Activated naive CD8-positive, alpha-beta T cell treated with anti-CD3 and anti-CD28 coated beads, Interleukin-2, amount 50 U/mL, for 16 hours (primary cell): ENCODE data around the gene FAM120AOS.

Source experiments
- DNase-seq: peaks from one replicate; pipeline ENCODE4 v3.0.0-alpha.2; 2020; ENCODE audit warnings: low read depth, low spot score

FAM120AOS gene

DNA sequence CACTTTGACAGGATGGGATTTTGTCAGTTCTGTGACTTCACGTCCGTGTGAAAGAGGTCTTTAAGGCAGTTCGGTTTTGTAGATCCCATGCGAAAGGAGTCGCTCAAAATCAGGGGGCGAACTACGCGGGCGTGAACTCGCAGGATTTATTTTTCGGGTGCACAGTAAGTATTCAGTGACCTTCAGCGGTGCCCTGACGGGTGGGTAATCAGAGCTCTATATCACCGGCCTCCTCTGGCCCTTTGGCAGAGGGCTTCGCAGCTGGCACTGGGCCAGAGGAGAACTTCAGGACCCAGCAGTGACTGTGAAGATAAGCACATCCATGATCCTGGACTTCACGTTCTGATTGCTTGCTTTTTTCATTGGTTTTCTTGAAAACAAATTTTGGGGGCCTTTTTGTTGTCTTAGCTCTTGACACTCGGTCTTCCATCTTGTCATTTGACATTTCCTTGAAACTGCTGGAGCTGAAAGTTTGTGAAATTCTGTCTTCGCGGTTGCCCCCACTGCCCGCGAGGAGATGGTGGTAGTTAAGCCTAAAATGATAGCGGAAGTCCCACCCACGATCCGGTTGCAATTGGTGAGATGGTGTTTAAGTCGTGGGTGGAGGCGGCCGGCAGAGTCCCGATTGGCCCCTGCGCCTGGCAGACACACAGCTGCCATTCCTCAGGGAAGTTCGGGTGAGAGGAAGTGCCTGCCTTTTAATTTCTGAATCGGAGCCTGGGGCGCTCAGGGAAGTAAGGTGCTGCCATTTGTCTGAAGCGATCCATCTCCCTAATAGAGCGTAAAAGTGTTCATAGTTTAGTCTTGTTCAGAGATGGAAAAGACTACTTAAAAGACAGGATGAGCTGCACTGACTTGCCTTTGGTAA lies at the start of gene FAM120AOS:
TSS of gene FAM120AOS (minus strand) at position 535 of the 868 bp plus-strand sequence. CDS start 872 bp downstream, outside the sequence.
- peak; percentile 64 for DNase-seq

DNA sequence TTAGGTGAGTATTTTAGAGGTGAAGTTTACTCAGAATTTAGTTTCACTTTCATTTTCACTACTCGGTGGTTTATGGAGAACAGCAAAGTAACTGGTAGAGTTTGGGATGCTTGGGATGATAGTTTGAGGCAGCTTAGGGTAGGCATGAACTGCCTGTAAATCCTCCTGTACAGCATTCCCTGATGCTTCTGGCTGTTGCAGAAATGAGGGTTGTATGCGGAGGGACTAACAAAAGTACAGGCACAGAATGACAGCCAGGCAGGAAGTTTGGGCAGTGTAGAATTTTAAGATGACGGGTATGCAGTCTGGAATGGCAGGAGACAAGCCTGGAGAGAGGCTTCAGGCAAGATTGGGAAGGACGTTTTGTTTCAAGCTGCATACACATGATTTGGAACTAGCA lies 48.0 kb upstream of the FAM120AOS start:
- DNase-seq = no peak

GRCh38 chr9:93500571-93501298 lies 47.4 kb upstream of the FAM120AOS start:
- DNase-seq = no peak

GRCh38 chr9:93496285-93496684 lies 42.9 kb upstream of the FAM120AOS start:
- DNase-seq = no peak

DNA sequence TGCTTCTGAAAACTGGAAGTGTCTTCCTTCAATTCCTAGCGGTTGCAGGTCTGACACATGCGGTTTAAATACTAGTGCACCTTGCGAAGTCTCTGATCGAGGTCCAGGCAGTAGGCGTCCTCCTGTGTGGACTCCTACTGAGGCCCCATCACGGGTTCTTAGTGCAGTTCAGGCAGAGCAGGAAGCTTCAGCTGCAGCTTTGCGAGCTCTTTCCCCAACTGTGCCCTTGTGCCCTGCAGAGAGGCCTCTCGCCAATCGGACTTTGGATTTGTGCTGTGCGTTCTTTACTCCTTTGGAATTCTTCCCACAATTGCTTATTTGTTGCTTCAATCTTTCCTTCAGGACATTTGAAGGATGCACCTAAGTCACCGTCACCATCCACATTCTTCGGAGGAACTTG lies 40.6 kb upstream of the FAM120AOS start:
- DNase-seq = no peak

DNA sequence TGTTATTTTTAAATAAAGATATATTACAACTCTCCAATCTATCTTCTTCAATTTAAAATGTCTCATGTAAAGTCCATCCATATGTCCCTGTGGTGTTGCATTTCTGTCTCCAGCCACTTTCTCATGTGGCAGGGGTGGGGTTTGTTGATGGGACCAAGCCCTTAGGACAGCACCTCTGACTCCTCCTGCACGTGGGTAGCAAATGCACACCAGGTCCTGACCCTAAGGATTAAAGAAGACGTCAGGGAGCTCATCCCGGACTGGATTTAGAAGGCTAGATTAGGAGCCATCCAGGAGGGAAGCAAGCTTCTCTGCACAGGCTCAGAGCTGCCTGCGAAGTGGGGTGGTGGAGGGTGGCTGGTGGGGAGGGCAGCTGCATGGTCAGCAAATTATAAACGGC lies 38.9 kb upstream of the FAM120AOS start:
- no peak for DNase-seq

DNA sequence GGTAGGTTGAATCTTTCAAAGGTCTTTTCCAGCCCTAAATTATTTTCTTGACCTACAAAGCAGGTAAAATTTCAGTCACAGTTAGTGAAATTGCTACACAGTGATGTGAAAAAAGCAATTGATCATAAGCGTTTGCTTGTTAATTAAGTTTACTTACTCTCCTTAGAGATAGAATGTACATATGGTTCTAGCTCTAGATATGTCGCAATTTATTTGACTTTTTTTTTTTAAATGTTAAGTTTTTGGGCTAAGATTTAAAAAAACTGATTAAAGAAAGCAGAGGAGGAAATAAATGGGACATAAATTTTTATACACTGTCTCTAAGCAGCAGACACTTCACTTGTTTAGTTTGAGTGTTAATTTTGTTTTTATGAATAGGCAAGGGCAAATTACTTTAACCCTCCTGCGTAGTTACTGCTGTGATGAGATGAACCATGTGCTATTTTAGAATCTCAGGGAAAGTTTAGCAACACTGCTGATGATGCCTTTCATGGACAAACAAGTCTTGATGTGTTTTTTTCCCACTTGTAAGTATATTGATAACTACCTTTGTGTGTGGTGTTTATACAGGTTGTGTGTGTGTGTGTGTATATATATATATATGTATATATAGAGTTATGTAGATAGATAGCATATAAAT lies 38.3 kb upstream of the FAM120AOS start:
- no peak for DNase-seq

GRCh38 chr9:93488244-93488643 lies 34.9 kb upstream of the FAM120AOS start:
- DNase-seq = no peak

- no peak for DNase-seq
These were observed 32.9 kb upstream of the FAM120AOS start for GRCh38 chr9:93486268-93486667.

GRCh38 chr9:93483497-93483896 lies 30.1 kb upstream of the FAM120AOS start:
- no peak for DNase-seq

DNA sequence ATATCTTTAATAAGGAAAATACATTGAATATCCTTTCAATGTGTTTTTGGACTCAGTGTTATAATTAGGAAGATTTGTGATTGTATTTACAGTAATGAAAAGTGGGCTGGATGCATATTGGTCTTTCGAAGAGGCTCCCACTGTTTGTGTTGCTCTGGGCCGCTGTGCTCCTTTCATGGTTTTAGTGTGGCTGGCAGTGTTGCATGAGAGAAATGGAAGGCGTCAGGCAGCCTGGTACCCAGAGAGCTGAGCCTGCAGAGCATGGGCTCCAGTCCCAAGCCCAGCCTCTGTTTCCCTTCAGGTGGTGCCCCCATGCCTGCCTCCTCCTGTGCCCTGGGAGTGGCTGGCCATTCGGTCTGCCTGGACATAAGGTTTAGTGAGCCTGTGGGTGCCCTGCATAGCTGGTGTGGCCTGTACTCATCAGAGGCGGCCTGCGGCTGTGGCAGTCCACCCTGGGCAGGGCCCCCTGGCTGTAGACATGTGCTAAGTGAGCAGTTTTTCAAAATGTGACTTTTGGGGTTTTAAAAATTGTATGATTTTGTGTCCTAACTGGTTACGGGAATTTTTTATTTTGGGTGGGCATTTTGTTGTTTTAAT lies 27.4 kb upstream of the FAM120AOS start:
- DNase-seq = no peak

DNA sequence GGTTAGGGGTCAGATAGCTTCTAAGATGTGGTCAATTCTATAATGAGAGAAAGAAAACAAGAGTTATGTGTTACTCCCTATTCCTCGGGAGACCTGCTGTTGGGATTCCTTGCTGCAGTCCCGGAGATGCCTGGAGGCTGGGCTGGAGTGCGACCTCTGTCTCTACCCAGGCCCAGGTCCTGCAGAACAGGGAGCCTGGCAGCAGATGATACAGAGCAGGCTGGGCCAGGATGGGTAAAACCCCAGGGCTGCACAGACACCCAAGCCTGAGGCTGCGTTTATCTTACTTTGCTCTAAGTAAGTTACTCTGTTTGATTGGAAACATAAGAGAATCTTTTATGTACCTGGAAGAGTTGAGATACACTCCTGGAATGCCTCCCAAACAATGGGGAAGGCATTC lies 26.9 kb upstream of the FAM120AOS start:
- no peak for DNase-seq

DNA sequence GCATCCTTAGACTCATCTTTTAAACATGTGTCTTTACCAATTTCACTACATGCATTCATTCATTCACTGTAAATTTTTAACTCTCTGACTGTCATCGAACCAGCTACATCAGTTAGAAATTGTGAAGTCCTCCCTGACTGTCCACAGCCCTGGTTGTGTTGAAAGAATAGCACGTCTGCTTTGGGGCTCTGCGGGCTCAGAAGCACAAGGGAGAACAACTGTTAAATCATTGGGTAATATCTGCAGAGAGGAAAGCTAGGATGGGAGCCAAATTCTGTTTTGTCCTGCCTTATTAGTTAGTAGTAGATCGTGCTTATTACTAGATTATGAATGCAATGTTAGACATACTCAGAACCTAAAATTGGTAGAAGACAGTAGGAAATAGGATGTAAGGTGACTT lies 26.3 kb upstream of the FAM120AOS start:
- DNase-seq = no peak

DNA sequence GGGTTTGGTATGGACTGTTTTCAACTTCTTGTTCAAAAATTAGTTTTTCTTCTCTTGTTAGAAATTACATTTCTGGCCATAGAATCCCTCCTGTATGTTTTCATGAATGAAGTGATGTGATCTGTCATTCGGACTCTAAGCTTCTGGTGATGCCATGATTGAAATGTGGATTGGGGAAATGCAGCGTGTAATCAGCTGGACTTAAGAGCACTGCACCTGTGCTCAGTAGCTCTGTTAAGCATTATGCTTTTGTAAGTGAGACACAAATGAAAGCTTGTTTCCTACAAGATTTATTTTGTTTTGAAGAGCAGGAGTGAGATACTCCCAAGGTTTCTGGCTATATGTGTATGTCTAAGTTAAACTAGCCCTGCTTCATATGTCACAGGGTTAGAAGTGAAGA lies 24.0 kb upstream of the FAM120AOS start:
- DNase-seq = no peak

GRCh38 chr9:93476924-93477323 lies 23.5 kb upstream of the FAM120AOS start:
- no peak for DNase-seq

- no peak for DNase-seq
These were observed 22.5 kb upstream of the FAM120AOS start for GRCh38 chr9:93475856-93476255.

GRCh38 chr9:93475108-93475507 lies 21.7 kb upstream of the FAM120AOS start:
- DNase-seq = no peak

- no peak for DNase-seq
These were observed 20.0 kb upstream of the FAM120AOS start for GRCh38 chr9:93473411-93473810.

- DNase-seq = no peak
These were observed 17.7 kb upstream of the FAM120AOS start for GRCh38 chr9:93471124-93471523.

DNA sequence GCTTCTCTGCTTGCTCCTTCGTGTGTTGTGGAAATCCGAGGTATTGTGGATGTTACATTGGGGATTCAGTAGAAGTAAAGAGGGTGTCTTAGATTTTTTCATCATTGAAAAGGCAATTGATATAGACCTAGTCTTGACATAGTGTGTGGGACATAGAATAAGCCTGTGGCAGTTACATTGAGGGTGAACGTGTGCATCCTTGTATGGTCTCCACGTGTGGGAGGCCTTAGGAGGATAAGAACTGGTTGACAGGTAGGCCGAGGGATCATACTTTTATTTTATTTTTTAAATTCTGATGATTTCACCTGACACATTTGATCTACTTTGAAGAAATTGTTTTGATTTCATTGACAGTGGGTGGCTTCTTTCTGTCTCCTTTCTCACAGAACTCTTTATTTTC lies 17.0 kb upstream of the FAM120AOS start:
- no peak for DNase-seq

- no peak for DNase-seq
These were observed 15.5 kb upstream of the FAM120AOS start for GRCh38 chr9:93468763-93469456.
